T47D (cell line): ENCODE results near the gene DACH1.

Experiments
- DNase-seq, 2 experiments: peaks; one replicate each; pipeline versions ENCODE4 v3.0.0 to v3.0.0-alpha.2; 2011 to 2012; ENCODE audit warnings: low read depth in 1 of 2, low spot score in 1 of 2
- JUND ChIP-seq: IDR thresholded peaks from 2 replicates; pipeline ENCODE4 v1.6.1; 2012; ENCODE audit warnings: low read depth
- in situ Hi-C: cut with HindIII; loops from 2 replicates; pipeline ENCODE4 v1.10.0; 2016; ENCODE audit warnings: low sequenced_read_pairs, low pct_unique_long_range_greater_than_20kb

DACH1 gene

DNA sequence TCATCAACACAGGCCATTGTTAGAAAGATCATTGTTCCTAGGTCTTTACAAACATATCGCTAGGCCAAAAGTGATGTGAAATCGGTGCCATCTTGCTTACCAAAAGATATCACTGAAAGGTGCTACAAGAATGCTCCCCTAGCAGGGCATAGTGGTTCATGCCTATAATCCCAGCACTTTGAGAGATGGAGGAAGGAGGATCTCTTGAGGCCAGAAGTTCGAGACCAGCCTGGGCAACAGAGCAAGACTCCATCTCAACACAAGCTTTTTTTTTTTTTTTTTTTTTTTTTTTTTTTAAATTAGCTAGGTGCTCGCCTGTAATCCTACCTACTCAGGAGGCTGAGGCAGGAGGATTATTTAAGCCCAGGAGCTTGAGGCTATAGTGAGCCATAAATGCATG is 92.1 kb downstream of the DACH1 start:
- DNase-seq: no peak
- TF ChIP-seq JUND: no peak

DNA sequence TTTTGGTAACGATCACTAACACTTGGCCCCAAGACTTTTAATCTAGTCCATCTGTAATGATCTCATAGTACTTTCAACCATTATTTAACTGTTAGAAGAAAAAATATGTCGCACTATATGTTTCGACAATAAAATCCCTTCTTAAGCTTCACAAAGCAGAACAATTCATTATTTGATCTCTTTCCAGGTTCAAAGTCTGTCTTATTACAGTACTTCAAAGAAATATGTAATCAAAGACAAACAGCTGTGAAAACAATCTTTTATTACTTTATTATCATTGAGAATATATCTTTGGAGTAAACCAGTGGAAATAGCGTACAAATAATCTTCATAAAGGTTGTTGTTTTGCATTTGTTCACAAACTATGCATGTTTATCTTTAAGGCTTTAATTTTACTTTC is 93.5 kb downstream of the DACH1 start:
- TF ChIP-seq JUND: no peak
- no peak for DNase-seq
- in situ Hi-C loops: no loop called here

More for the DNA sequence above, 92.1 kb downstream of the DACH1 start:
- in situ Hi-C loops: no loop called here

DNA sequence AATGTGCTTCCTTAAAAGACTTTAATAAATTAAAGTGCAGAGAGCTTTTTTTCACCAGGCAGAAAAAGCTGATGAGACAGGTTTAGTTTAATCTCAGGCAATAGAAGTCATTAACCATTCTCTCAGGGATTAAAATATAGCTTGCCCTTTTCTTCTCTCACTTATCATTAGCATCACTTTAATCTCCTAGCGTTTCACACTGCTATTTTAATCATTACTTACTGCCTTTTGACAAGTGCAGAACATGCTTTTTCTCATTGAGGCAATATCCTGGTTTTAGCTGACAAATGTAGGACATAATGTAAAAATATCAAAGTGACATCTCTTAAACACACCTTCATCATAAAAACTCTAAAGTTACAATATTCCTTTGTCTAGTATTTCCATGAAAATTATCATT is 94.6 kb downstream of the DACH1 start:
- no peak for TF ChIP-seq JUND
- in situ Hi-C loops: no loop called here
- DNase-seq: no peak

DNA sequence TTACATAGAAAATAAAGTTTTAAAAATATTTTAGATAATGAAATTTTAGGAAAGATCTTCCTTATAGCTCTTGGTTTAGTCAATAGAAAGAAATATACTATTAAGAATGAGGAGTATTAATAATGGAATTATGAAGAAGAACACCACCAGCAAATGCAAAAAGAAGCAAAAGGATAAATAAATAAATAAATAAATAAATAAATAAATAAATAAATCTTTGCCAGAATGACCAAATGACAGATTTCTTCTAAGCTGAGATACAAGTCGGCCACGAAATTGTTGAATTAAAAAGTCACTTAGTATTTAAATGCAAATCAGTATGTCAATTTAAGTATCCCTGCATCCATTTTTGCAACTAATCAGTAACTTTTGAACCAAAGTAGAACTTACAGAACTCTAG is 95.9 kb downstream of the DACH1 start:
- TF ChIP-seq JUND: no peak
- in situ Hi-C loops: no loop called here
- DNase-seq: no peak

DNA sequence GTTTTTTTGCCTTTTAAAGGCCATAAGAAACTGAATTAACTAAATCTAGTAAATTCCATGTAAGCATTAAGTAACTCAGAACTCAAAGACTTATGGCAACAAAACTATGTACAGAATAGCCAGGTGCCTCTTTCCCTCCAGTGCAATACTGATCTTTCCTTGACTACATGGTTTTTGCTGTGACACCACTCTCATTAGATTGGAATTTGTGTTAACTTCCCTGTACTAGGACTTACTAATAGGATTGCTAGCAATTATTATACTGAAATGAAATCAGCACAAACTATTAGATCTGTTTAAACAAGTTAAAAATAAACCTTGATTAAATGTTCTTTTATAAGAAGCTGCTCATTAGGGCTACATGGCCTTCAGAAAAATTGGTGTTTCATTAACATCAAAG is 96.3 kb downstream of the DACH1 start:
- in situ Hi-C loops: no loop called here
- no peak for TF ChIP-seq JUND
- no peak for DNase-seq

DNA sequence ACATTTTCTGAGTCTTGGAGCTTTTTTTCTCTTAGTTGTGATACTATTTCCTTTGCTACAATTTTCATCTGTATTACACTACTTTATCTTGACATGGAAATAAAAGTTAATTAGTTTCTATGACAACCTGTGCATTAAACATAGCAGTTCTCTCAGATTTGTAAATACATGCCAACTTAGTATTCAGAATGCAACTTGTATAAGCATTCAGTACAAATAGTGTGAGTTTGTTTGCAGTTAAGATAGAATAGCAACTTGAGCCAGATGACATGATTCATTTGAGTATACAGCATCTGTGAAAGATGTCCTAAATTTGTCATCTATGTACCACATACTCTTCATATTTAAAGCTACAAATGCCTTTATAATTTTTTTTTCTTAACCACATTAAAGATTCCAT is 98.1 kb downstream of the DACH1 start:
- TF ChIP-seq JUND: no peak
- in situ Hi-C loops: no loop called here
- no peak for DNase-seq

DNA sequence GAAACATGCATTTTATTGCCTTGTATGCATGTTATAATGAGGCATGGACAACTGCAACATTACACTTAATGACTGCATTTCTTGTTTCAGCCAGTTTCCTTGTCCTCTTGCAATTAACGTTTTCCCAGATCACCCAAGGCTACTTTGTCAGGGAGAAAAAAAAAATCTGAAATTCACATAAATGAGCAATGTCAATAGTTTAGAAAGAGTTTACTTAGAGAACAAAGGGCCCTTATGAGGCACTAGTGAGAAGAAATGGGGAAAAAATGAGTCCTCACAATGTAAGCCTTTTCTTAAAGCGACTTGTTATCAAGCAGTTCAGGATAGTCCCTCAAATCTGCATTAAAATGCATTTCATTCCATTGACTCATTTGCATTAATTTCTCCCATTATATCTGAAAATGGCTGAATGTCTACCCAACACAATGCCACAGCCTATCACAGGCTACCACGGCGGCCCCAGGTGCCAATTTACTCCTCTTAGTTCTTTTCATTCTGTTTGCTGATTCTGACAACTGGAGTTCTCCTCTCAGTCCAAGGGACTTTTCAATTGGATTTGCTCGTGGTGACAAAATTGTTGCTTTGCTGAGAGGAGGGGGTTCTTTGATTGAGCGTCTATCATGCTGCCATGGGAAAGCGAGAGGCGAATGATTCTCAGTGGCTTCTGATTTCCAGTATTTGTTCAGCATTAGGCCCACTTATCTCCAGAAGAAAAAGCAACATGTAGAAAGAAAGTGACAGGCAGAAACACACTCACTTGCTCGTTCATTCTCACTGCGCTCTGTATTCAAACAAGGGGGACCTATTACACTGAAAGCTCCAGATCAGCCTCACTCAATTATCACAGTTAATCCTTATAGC is 107.1 kb downstream of the DACH1 start:
- in situ Hi-C loops: no loop called here
- no peak for TF ChIP-seq JUND
- DNase-seq: no peak

DNA sequence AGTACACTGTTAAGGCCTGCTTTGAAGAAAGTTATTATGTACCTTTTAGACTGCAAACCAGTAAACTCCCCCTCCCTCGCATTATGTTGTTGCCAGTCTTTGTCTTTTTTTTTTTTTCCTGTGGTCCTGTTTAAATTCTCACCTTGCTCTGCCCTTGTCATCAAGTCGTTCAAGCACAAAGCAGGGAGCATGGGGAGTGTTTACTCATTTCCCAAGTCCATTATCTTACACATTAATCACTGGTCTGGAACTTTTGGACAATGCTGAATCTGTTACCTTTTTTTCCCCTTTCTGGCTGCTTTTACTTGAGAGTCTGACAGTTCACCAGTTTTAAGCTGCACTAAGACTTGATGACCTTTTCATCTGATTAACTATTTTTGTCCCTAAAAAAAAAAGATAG is 108.2 kb downstream of the DACH1 start:
- in situ Hi-C loops: no loop called here
- no peak for DNase-seq
- no peak for TF ChIP-seq JUND

DNA sequence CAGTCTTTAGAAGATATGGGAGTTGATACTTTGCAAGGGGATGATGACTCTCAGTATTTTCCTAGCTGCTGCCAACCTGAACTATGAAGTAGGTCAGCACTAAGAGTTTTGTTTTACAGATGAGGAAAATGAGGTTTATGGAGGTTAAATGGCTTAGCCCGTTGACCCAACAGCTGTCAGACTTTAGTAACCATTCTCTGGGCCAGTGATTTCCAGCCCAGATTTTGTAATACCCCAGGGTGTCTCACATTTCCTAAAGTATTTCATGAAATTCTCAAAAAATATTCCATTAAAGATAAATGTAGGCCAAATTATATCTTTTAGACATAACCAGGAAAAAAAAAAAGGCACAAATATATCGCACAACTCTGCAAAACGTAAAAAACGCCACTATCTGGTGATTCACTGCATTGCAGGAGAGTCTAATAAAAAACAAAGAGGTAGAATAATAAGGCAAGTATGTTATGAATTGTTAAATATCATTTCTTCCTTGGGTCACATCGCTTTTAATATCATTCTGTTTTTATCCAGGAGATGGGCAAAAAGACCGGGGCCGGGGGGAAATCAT is 112.5 kb downstream of the DACH1 start:
- in situ Hi-C loops: no loop called here
- no peak for DNase-seq
- no peak for TF ChIP-seq JUND

DNA sequence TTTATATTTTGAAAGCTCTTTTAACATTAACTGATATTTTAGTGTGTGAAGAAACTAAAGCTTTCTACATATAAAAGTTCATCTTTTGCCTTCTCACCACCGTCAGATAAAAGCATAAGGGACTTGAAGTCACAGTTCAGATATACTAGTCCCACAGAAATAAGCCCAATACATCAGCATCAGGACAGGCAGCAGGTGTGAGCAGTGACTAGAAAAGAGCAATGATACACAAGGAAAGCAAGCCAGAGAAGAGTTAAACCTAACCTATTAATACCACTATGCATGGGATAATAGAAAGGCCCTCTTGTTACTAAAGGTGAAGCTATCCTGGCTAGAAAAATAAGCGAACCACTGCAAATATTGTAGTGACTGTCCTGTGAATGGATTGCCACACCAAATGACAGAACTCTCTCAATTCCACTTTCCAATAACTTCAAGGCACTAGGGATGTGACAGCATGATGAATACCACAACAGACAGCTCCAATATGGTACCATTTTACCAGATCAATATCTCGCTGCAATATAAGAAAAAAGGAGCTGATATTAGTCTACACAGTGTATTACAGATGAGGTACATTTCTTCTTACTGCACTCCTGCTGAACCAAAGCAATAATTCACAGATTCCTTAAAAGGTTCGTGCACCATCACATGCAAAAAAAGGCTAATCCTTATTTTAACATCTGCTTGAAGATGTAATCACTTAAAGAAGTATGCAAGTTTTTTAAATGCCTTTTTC is 114.1 kb downstream of the DACH1 start:
- no peak for DNase-seq
- no peak for TF ChIP-seq JUND
- in situ Hi-C loops: no loop called here

DNA sequence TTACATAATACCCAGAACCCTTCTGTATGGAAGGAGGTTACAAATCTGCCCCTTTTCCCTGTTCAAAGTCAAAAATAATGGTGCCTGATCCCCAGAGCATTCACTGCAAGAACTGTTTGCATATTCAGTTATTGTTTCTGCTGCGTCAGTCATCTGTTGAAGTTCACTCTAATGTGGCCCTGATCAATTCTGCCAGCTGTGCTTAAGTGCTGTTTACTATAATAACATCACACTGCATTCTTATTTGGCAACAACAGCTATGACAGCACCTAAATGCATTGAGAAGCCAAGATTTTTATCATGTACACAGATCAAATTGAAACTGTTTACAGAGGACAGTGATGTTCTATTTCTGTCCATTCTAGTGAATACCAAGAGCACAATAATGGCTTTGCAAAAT is 115.9 kb downstream of the DACH1 start:
- no peak for TF ChIP-seq JUND
- in situ Hi-C loops: no loop called here
- peak in 1 of 2 experiments; percentile 32 for DNase-seq

DNA sequence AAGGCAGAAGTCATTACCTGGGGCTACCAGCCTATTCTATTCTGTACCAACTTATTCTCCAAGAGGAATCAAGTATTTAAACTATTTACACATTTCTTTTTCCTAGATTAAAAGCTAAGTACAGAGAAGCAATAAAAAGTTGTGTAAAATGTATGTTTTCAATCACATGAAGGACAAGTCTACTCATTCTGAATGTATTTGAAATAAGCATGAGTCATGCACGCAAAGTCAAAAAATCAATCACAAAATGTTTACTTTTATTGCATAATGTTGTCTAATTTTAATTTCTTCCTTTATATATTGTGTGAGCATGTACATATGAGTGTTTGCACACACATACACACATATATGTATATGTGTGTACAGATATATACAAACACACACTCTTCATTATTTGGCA is 136.7 kb downstream of the DACH1 start:
- in situ Hi-C loops: no loop called here
- TF ChIP-seq JUND: no peak
- DNase-seq: no peak

DNA sequence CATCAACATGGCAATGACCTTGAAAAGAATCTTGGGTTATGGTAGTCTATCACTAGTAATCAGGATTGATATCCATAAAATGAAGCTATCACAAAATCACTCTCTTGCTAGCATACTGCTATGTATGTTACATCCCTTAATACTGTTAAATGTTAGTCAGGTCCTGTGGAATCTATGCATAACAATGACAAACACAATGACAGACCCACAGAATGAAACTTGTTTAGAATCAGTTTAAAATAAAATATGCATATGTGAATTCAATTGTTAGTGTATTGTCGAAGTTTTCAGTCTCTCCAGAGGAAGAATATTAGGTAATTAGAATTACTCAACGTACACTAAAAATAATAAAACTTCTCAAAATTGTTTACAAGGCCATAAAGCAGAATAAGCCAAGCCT is 137.6 kb downstream of the DACH1 start:
- no peak for DNase-seq
- TF ChIP-seq JUND: no peak
- in situ Hi-C loops: no loop called here

DNA sequence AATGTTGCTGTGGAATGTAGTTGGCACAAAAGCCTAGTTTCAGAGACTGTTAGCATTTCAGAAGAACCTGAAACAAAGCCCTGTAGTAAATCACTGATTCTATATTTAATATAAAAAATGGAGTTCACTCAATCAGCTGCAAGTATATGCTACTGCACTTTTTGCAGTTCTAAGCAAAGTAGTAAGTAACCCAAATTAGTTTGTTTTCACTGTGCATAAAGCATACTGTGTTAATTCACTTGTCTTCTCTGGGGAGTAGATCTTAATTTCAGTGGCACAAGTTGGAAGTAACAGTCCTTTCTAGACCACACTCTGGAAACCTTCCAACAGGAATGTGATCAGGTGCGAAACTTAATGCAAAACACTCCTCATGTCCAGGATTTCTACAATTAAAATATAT is 139.3 kb downstream of the DACH1 start:
- in situ Hi-C loops: no loop called here
- no peak for TF ChIP-seq JUND
- DNase-seq: no peak
